Esophagus muscularis mucosa (tissue), 4 donors: ENCODE measurements around the gene SHKBP1.

Source experiments
- EP300 ChIP-seq: sonication (generic); formaldehyde crosslinking; IDR thresholded peaks from one replicate; pipeline ENCODE4 v1.6.1; 2017; ENCODE audit warnings: antibody characterized with exemption
- POLR2A ChIP-seq: fragments of 450-650 bp; IDR thresholded peaks from one replicate; pipeline ENCODE4 v1.6.1; 2017; ENCODE audit warnings: antibody characterized with exemption, moderate library complexity, mild to moderate bottlenecking, low read depth
- POLR2AphosphoS5 ChIP-seq, 2 donors: sonication (generic); formaldehyde crosslinking; IDR thresholded peaks; one replicate each; pipeline ENCODE4 v1.6.1; 2017; ENCODE audit warnings: antibody characterized with exemption in 2 of 2
- TF ChIP-seq, protein P1 (sequence below), 3 experiments: fragments of 200-600 bp in 2 of 3; fragments of 450-650 bp in 1 of 3; sonication (generic) in 2 of 3; IDR thresholded peaks; one replicate each; pipeline ENCODE4 v1.5.1; 2017 to 2019; ENCODE audit warnings: antibody characterized with exemption in 3 of 3, mild to moderate bottlenecking in 2 of 3, moderate library complexity in 1 of 3

DNA sequence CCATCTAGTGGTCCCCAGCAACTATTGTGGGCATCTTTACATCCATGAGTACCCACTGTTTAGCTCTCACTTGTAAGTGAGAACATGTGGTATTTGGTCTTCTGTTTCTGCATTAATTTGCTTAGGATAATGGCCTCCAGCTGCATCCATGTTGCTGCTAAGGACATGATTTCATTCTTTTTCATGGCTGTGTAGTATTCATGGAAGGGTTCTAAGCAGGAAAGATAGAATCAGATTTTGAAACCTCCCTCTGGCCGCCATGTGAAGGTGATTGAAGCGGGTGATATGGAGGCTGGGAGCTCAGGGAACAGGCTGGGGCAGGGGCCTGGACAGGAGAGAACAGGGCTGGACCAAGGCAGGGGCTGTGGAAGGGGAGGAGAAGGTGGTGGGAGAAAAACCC is 44.6 kb downstream of the SHKBP1 start:
- no peak for TF ChIP-seq POLR2AphosphoS5 (IDR thresholded peaks at IDR 0.05)
- TF ChIP-seq, protein P1, sequence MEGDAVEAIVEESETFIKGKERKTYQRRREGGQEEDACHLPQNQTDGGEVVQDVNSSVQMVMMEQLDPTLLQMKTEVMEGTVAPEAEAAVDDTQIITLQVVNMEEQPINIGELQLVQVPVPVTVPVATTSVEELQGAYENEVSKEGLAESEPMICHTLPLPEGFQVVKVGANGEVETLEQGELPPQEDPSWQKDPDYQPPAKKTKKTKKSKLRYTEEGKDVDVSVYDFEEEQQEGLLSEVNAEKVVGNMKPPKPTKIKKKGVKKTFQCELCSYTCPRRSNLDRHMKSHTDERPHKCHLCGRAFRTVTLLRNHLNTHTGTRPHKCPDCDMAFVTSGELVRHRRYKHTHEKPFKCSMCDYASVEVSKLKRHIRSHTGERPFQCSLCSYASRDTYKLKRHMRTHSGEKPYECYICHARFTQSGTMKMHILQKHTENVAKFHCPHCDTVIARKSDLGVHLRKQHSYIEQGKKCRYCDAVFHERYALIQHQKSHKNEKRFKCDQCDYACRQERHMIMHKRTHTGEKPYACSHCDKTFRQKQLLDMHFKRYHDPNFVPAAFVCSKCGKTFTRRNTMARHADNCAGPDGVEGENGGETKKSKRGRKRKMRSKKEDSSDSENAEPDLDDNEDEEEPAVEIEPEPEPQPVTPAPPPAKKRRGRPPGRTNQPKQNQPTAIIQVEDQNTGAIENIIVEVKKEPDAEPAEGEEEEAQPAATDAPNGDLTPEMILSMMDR (IDR thresholded peaks at IDR 0.05): no peak
- TF ChIP-seq POLR2A: no peak
- TF ChIP-seq EP300: no peak
